Transverse colon (tissue), 4 donors: ENCODE measurements around the gene RPTOR. TPM values are rescaled to one million over a fixed set of nuclear protein-coding genes. Genes with fewer than 3 reads are reported as not detected.
A peak's percentile ranks its signal among the peaks of the same experiment; 100 is the strongest.

Experiments used
- DNase-seq: peaks from one replicate; pipeline ENCODE4 v3.0.0-alpha.2; 2019
- H3K27ac ChIP-seq, 4 donors: fragments of 200-600 bp; sonication (generic); 2 replicates each; pipeline ENCODE4 v1.5.1; 2016 to 2018; ENCODE audit warnings: inconsistent platforms in 4 of 4
- H3K27me3 ChIP-seq: fragments of 200-600 bp; sonication (generic); 2 replicates; pipeline ENCODE4 v1.5.1; 2017; ENCODE audit warnings: inconsistent platforms
- H3K36me3 ChIP-seq, 4 donors: fragments of 200-600 bp; sonication (generic); 2 replicates each; pipeline ENCODE4 v1.5.1; 2017 to 2019; ENCODE audit warnings: inconsistent platforms in 4 of 4
- H3K4me1 ChIP-seq, 4 donors: fragments of 200-600 bp; sonication (generic); 2 replicates each; pipeline ENCODE4 v1.5.1; 2017 to 2020; ENCODE audit warnings: inconsistent platforms in 4 of 4
- H3K4me3 ChIP-seq, 4 donors: fragments of 200-600 bp; sonication (generic); 1 replicate in 1 of 4; 2 replicates in 3 of 4; pipeline versions ENCODE4 v1.5.1 to v1.6.1; 2017 to 2019; ENCODE audit warnings: inconsistent platforms in 4 of 4
- H3K9me3 ChIP-seq, 2 donors: fragments of 200-600 bp; sonication (generic); 2 replicates each; pipeline ENCODE4 v1.5.1; 2017 to 2019; ENCODE audit warnings: inconsistent platforms in 2 of 2
- EP300 ChIP-seq: sonication (generic); formaldehyde crosslinking; IDR thresholded peaks from one replicate; pipeline ENCODE4 v1.6.1; 2017; ENCODE audit warnings: antibody characterized with exemption, low read depth
- POLR2A ChIP-seq: fragments of 450-650 bp; IDR thresholded peaks from one replicate; pipeline ENCODE4 v1.6.1; 2016; ENCODE audit warnings: antibody characterized with exemption, mild to moderate bottlenecking, moderate library complexity
- POLR2AphosphoS5 ChIP-seq, 3 donors: sonication (generic); formaldehyde crosslinking; IDR thresholded peaks; one replicate each; pipeline ENCODE4 v1.6.1; 2016; ENCODE audit warnings: antibody characterized with exemption in 3 of 3
- WGBS, 2 donors: methylation state at CpG; one replicate each; pipeline ENCODE4 v1.1.5; 2018; ENCODE audit warnings: low coverage in 1 of 2; 5-methylcytosine and 5-hydroxymethylcytosine counted together
- in situ Hi-C, 4 donors: fragments of 200-750 bp; cut with MboI; loops; one replicate each; pipeline versions ENCODE4 v1.15.0 to v1.15.1; 2017; ENCODE audit warnings: low sequenced_read_pairs in 3 of 4, low pct_ligation_motif_present in 1 of 4, low pct_unique_long_range_greater_than_20kb in 1 of 4
- intact Hi-C: fragments of 100-400 bp; cut with DNase I; formaldehyde crosslinking; loops from one replicate; pipeline ENCODE4 v1.15.1; 2023; ENCODE audit warnings: low total_unique reads
- total RNA-seq, 4 donors: library from RNA; depleted of rRNA; stranded (reverse); fragments of >200 nt; gene quantifications; one replicate each; pipeline ENCODE4 v1.1.0, GENCODE V29; 2016
- TF ChIP-seq, protein P1 (sequence below), 5 experiments: fragments of 200-600 bp in 3 of 5; fragments of 450-650 bp in 2 of 5; sonication (generic) in 3 of 5; IDR thresholded peaks; 1 replicate in 2 of 5; 2 replicates in 3 of 5; pipeline ENCODE4 v1.5.1; 2016 to 2017; ENCODE audit warnings: antibody characterized with exemption in 5 of 5, inconsistent platforms in 3 of 5, mild to moderate bottlenecking in 2 of 5, moderate library complexity in 1 of 5

Gene RPTOR
- total RNA-seq, 4 donors from 2014 or later, result 28.9 to 79.3 (median 48.0) TPM

DNA sequence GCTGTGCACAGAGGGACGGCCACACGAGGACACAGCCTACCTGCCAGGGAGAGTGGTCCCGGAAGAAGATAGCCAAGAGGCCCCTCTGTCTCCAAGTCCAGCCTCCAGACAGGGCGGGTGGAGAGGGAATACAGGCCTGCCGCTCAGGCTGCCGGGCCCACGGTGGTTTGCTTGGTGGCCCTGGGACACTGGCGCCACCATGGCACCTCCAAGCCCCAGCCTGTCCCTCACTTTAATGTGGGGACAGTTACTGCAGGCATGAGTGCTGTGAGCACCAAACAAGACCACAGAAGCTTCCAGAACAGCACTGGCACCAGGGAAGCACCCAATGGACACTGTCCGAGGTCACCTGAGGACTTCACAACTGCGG, 425.0 kb downstream of the RPTOR start:
- TF ChIP-seq POLR2A, result no peak
- TF ChIP-seq, protein P1, sequence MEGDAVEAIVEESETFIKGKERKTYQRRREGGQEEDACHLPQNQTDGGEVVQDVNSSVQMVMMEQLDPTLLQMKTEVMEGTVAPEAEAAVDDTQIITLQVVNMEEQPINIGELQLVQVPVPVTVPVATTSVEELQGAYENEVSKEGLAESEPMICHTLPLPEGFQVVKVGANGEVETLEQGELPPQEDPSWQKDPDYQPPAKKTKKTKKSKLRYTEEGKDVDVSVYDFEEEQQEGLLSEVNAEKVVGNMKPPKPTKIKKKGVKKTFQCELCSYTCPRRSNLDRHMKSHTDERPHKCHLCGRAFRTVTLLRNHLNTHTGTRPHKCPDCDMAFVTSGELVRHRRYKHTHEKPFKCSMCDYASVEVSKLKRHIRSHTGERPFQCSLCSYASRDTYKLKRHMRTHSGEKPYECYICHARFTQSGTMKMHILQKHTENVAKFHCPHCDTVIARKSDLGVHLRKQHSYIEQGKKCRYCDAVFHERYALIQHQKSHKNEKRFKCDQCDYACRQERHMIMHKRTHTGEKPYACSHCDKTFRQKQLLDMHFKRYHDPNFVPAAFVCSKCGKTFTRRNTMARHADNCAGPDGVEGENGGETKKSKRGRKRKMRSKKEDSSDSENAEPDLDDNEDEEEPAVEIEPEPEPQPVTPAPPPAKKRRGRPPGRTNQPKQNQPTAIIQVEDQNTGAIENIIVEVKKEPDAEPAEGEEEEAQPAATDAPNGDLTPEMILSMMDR (IDR thresholded peaks at IDR 0.05), result no peak
- no peak for TF ChIP-seq EP300
- no peak for TF ChIP-seq POLR2AphosphoS5 (IDR thresholded peaks at IDR 0.05)
- in situ Hi-C loops (loop anchor here in 2 of 4 donors (10.0 kb wide), 2 partner anchors 105 to 545 kb away; no protein-coding TSS in a partner anchor), intact Hi-C loops (loop anchor here (10.0 kb wide), 1 partner anchor 205 kb away; no protein-coding TSS in a partner anchor)
- no peaks in the 10 kb centered on the region for H3K36me3 ChIP-seq
- 30 to 62% methylated on average over 4 to 9 of the region's 10 CpGs for WGBS, 2 donors
- no peak for DNase-seq
- peaks cover 0 to 32% (median 14%) of the 10 kb centered on the region in 4 donors for H3K4me1 ChIP-seq
- no peak overlapping the region for H3K4me3 ChIP-seq
- peak overlapping the region in 2 of 4 donors; percentile 10 to 76 for H3K27ac ChIP-seq
- H3K9me3 ChIP-seq, result no peaks in the 10 kb centered on the region
- peaks cover 31% of the 10 kb centered on the region for H3K27me3 ChIP-seq

DNA sequence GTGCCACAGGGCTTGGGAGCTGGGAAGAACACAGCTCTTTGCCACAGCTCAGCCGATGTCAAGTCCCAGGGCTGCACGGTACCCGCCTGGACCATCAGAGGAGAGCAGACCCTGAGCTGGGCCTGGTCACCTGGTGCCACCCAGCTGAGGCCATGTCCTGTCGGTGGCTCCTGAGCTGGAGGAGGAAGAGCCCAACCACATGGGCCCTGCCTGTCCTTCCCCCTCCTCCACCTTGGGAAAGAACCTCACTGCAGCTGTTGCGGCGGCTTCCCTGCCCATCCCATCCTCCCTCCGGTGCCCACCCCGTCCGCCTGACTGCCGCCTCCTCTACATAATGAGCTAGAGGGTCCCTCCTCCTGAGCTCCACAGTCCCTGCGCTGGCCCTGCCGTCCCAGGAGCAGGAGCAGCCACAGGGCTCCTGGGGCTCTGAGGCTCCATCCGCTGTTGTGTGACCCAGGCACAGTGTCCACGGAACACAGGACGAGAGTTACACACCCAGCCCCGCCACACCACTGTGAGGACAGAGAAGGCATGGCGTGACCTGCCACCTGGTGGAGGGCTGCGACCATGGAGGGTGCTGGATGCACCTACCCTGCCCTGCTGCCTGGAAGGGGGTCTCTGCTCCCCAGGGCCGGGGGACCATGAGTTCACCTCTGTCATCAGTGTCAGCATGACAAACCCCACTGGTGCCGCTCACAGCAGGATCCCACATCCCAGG, 425.6 kb downstream of the RPTOR start:
- peak; percentile 50 for DNase-seq
- H3K27me3 ChIP-seq, result peaks cover 31% of the 10 kb centered on the region
- in situ Hi-C loops, result loop anchor here in 2 of 4 donors (10.0 kb wide), 2 partner anchors 105 to 545 kb away; no protein-coding TSS in a partner anchor
- H3K4me3 ChIP-seq, result no peak overlapping the region
- TF ChIP-seq, protein P1 (IDR thresholded peaks at IDR 0.05), result peak; percentile 35 to 60 (median 46)
- TF ChIP-seq POLR2AphosphoS5 (IDR thresholded peaks at IDR 0.05), result no peak
- H3K9me3 ChIP-seq, result no peaks in the 10 kb centered on the region
- peaks cover 0 to 32% (median 14%) of the 10 kb centered on the region in 4 donors for H3K4me1 ChIP-seq
- no peaks in the 10 kb centered on the region for H3K36me3 ChIP-seq
- WGBS, 2 donors, result 46% methylated on average over 20 of the region's 20 CpGs; no CpG with 5 or more reads in 1 of the 2 donors
- intact Hi-C loops, result loop anchor here (10.0 kb wide), 1 partner anchor 205 kb away; no protein-coding TSS in a partner anchor
- no peak overlapping the region for H3K27ac ChIP-seq

DNA sequence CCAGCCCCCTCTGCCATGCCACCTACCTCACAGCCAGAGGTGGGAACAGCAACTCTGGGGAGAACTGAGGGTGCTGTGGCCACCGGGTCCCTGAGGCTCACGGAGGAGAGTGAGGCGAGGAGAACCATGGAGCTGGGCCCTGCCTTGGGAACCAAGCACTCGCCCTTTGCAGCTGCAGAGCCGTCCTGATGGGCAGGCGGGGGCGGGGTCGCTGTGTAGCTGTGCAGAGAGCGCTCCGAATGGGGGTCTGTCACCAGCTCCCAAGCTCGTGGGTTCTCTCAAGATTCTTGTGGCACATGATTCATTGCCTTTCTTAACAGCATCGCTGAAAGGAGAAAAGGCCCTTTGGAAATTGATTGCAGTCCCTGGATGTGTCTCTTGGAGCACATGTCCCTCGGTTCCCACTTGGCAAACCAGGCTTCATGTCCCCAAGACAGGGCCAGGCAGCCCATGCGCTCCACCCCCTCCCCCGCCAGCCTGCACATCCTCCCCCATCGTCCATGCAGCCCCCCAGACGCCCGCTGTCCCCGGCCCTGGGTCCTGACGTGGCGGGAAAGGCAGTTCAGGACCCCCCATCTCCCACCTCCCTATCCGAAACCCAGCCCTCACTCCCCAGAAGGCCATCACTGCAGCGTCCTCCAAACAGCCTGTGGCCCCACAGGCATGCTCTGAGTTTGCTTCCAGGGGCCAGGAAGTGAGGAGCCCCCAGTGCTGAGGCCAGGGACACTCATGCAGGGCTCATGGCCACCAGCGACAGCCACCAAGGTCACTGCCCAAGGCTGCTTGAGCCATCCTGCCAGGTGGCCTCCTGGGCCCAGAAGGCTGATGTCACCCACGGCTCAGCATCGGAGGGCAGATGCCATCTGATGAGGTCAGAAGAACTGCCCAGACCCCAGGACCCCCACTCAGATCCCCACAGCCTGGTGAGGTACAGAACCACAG, 426.4 kb downstream of the RPTOR start:
- Histone ChIP-seq H3K9me3 (no peaks in the 10 kb centered on the region), H3K27ac (no peak overlapping the region), H3K4me1 (peaks cover 0 to 32% (median 14%) of the 10 kb centered on the region in 4 donors), H3K36me3 (no peaks in the 10 kb centered on the region), H3K4me3 (no peak overlapping the region), H3K27me3 (peaks cover 31% of the 10 kb centered on the region)
- in situ Hi-C loops, result loop anchor here in 2 of 4 donors (10.0 kb wide), 2 partner anchors 106 to 546 kb away; no protein-coding TSS in a partner anchor
- WGBS, 2 donors, result 65% methylated on average over 15 of the region's 26 CpGs; no CpG with 5 or more reads in 1 of the 2 donors
- intact Hi-C loops, result loop anchor here (10.0 kb wide), 1 partner anchor 206 kb away; no protein-coding TSS in a partner anchor
- TF ChIP-seq POLR2AphosphoS5 (IDR thresholded peaks at IDR 0.05) (no peak), EP300 (no peak), POLR2A (no peak)
- TF ChIP-seq, protein P1 (IDR thresholded peaks at IDR 0.05), result no peak
- DNase-seq, result no peak
